ENCODE measurements around the gene MRPL36.

Gene MRPL36

GRCh38 chr5:1779782-1780613 is 19.6 kb downstream of the MRPL36 start:
- no peak for DNase-seq

- DNase-seq = no peak
These were observed 20.5 kb downstream of the MRPL36 start for GRCh38 chr5:1779021-1779680.

- no peak for DNase-seq
These were observed 21.3 kb downstream of the MRPL36 start for GRCh38 chr5:1778138-1779020.

- no peak for DNase-seq
These were observed 22.1 kb downstream of the MRPL36 start for GRCh38 chr5:1777281-1778137.

- DNase-seq = no peak
These were observed 22.8 kb downstream of the MRPL36 start for GRCh38 chr5:1776831-1777230.

- DNase-seq = no peak
These were observed 27.0 kb downstream of the MRPL36 start for GRCh38 chr5:1772634-1773033.

- no peak for DNase-seq
These were observed 28.2 kb downstream of the MRPL36 start for GRCh38 chr5:1771149-1772065.

DNA sequence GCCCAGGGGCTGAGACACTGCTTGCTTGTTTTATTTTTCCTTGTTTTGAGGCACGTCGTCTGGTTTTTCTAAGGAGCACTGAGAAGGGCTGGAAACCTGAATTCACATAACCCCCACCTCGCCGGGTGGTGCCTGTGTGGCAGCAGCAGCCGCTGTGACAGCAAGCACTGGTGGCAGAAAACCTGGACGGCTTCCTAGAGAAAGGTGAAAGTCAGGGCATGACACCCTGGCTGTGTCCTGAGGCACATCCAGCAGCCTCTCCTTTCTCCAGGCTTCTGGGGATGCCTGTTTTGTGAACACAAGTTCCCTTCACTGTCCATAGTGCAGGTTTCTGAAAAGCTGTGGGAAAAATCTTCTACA is 29.2 kb downstream of the MRPL36 start:
- no peak for DNase-seq

- no peak for DNase-seq
These were observed 29.7 kb downstream of the MRPL36 start for GRCh38 chr5:1769752-1770442.

- no peak for DNase-seq
These were observed 30.5 kb downstream of the MRPL36 start for GRCh38 chr5:1769017-1769640.

GRCh38 chr5:1768283-1769000 is 31.2 kb downstream of the MRPL36 start:
- no peak for DNase-seq

DNA sequence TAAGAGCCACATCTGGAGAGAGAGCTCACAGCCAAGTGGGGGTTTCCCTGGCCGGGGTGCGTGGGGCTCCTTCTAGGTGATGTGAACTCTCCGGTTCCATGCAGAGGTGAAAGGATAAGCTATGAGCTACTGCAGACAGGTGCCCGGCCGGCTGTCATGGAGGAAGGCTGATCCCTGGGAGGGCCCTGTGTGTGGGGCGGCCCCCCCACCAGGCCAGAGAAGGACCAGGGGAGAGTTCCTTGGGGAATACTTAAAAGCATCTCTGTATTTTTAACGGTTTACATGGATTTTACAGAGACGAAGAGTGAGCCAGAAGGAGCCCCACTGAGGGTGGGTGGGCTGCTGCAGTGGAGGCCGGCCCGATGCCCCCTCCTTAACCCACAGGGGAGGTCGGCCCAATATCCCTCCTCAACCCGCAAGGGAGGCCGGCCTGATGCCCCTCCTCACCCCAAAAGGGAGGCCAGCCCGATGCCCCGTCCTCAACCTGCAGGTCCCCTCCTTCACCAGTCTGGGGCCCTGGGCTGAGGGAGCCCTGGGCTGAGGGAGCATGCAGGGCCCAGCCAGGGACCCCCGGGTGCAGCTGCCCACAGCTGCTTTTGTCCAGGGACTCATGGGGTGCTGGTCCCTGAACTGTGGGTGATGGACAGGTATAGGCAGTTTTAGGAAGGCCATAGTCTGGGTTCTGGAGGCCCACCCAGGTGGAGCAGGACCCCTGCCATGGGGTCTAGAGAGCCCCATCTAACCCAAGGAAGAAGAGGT is 31.9 kb downstream of the MRPL36 start:
- no peak for DNase-seq

- no peak for DNase-seq
These were observed 33.8 kb downstream of the MRPL36 start for GRCh38 chr5:1765880-1766235.

GRCh38 chr5:1765141-1765879 is 34.3 kb downstream of the MRPL36 start:
- no peak for DNase-seq

DNA sequence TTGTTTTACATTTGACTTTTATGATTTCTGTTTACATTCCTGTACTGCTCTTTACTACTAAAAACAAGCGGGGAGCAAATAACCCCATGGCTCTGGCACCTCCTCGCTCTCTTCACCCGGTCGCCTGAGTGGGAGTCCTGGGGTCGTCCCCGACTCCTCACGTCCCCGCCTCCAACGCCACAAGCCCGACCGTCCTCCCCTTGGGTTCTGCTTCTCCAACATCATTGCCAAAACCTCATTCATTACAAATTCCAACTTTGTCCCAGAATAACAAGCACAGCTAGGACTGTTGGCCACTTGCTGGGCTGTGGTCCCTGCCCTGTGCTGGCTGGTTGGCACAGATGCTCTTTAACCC is 35.1 kb downstream of the MRPL36 start:
- no peak for DNase-seq

- no peak for DNase-seq
These were observed 35.6 kb downstream of the MRPL36 start for GRCh38 chr5:1763960-1764605.

DNA sequence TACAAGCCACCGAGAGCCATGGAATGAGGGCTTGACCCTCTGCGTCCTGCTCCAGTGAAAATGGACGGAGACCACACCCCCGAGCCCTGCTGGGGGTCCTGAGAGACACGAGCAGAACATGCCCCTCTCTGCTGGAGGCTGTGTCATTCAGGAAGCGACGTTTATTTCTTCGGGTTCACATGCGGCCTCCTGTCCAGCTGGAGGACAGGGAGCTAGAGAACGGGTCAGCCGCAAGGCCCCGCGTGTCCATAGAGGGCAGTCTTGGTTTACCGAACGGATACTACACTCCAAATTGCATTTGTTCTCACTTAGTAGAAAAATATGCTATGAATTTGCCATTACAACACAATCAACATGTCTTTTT is 36.1 kb downstream of the MRPL36 start:
- DNase-seq = peak in 1 of 2 donors; percentile 9
